Fibroblast of peridontal ligament (primary cell): Measurements from ENCODE around the gene MITD1.
"Not testable (repeated sequence)": the region's sequence is repeated elsewhere in the genome, so short reads cannot be mapped to it uniquely, and the experiment has no call there.

ENCODE experiments used
- DNase-seq: peaks from one replicate; pipeline ENCODE4 v3.0.0-alpha.2; 2010; ENCODE audit errors: extremely low read depth

The MITD1 gene

GRCh38 chr2:99180755-99181623, at the start of gene MITD1, which contains the start of gene MRPL30:
TSS of gene MITD1 (minus strand) at chr2:99181058. CDS start at chr2:99180981, 77 bp downstream.
TSS of gene MRPL30 (plus strand) at chr2:99181184. CDS start at chr2:99186204, 5,020 bp downstream.
- peak; percentile 98 for DNase-seq

GRCh38 chr2:99217929-99218501, 37.2 kb upstream of the MITD1 start:
- no peak for DNase-seq

- no peak for DNase-seq
These were observed 35.2 kb upstream of the MITD1 start for GRCh38 chr2:99216096-99216495.

- DNase-seq: no peak
These were observed 24.6 kb upstream of the MITD1 start for GRCh38 chr2:99205491-99205890.

- DNase-seq: no peak
These were observed 21.3 kb upstream of the MITD1 start for GRCh38 chr2:99201959-99202678.

- no peak for DNase-seq
These were observed 19.4 kb upstream of the MITD1 start for GRCh38 chr2:99200076-99200800.

GRCh38 chr2:99198103-99198841, 17.4 kb upstream of the MITD1 start:
- no peak for DNase-seq

GRCh38 chr2:99192364-99192763, 11.5 kb upstream of the MITD1 start:
- DNase-seq: not testable (repeated sequence)

GRCh38 chr2:99190548-99190947, 9.7 kb upstream of the MITD1 start:
- no peak for DNase-seq

- DNase-seq: no peak
These were observed 7.5 kb upstream of the MITD1 start for GRCh38 chr2:99188357-99188756.

- DNase-seq: no peak
These were observed 6.2 kb upstream of the MITD1 start for GRCh38 chr2:99187011-99187410.

GRCh38 chr2:99184811-99185210, 4.0 kb upstream of the MITD1 start:
- DNase-seq: no peak

GRCh38 chr2:99183025-99183424, 2.2 kb upstream of the MITD1 start:
- no peak for DNase-seq

- DNase-seq: peak; percentile 9
These were observed 754 bp upstream of the MITD1 start for GRCh38 chr2:99181624-99182000.

GRCh38 chr2:99171377-99172140, 9.3 kb downstream of the MITD1 start:
- no peak for DNase-seq

- DNase-seq: no peak
These were observed 11.3 kb downstream of the MITD1 start for GRCh38 chr2:99169534-99169933.

GRCh38 chr2:99166218-99166617, 14.6 kb downstream of the MITD1 start:
- DNase-seq: no peak

GRCh38 chr2:99159594-99159993, 21.3 kb downstream of the MITD1 start:
- DNase-seq: no peak

GRCh38 chr2:99158599-99158998, 22.3 kb downstream of the MITD1 start:
- DNase-seq: no peak

GRCh38 chr2:99156891-99157290, 24.0 kb downstream of the MITD1 start:
- no peak for DNase-seq
